Prostate gland (tissue), 2 donors: ENCODE results near the gene MPV17L2. TPM values are rescaled to one million over a fixed set of nuclear protein-coding genes. Genes with fewer than 3 reads are reported as not detected.

ENCODE experiments used
- DNase-seq: peaks from one replicate; pipeline ENCODE4 v3.0.0-alpha.2; 2019; ENCODE audit warnings: low spot score
- H3K27ac ChIP-seq, 2 donors: fragments of 200-600 bp; sonication (generic); 2 replicates each; pipeline ENCODE4 v1.5.1; 2017 to 2019
- H3K27me3 ChIP-seq: fragments of 200-600 bp; sonication (generic); replicated peaks from 2 replicates; pipeline ENCODE4 v1.5.1; 2019; ENCODE audit not compliant: insufficient read depth
- H3K36me3 ChIP-seq, 2 donors: fragments of 200-600 bp; sonication (generic); 1 replicate in 1 of 2; 2 replicates in 1 of 2; pipeline versions ENCODE4 v1.5.1 to v1.8.1; 2017 to 2019
- H3K4me1 ChIP-seq: fragments of 200-600 bp; sonication (generic); replicated peaks from 2 replicates; pipeline ENCODE4 v1.5.1; 2019
- H3K4me3 ChIP-seq, 2 donors: fragments of 200-600 bp; sonication (generic); 2 replicates each; pipeline ENCODE4 v1.5.1; 2017 to 2019
- H3K9me3 ChIP-seq: fragments of 200-600 bp; sonication (generic); 2 replicates; pipeline ENCODE4 v1.5.1; 2017
- CTCF ChIP-seq, 4 experiments: fragments of 200-600 bp in 2 of 4; fragments of 450-650 bp in 2 of 4; sonication (generic) in 2 of 4; IDR thresholded peaks; 1 replicate in 3 of 4; 2 replicates in 1 of 4; pipeline ENCODE4 v1.5.1; 2016 to 2019; ENCODE audit warnings: antibody characterized with exemption in 4 of 4, mild to moderate bottlenecking in 2 of 4, moderate library complexity in 2 of 4
- POLR2A ChIP-seq: fragments of 450-650 bp; IDR thresholded peaks from one replicate; pipeline ENCODE4 v1.6.1; 2016; ENCODE audit warnings: antibody characterized with exemption, mild to moderate bottlenecking
- POLR2AphosphoS5 ChIP-seq: sonication (generic); formaldehyde crosslinking; IDR thresholded peaks from one replicate; pipeline ENCODE4 v1.6.1; 2017; ENCODE audit warnings: antibody characterized with exemption
- WGBS: methylation state at CpG from one replicate; pipeline ENCODE4 v1.1.5; 2018; 5-methylcytosine and 5-hydroxymethylcytosine counted together
- intact Hi-C: fragments of 100-400 bp; cut with DNase I; formaldehyde crosslinking; loops from one replicate; pipeline ENCODE4 v1.14.2; 2022
- total RNA-seq, 2 donors: library from RNA; depleted of rRNA; stranded (reverse); fragments of >200 nt; gene quantifications; one replicate each; pipeline ENCODE4 v1.1.0, GENCODE V29; 2016

MPV17L2 gene
- total RNA-seq, 2 donors from 2014 or later = 8.5 to 21.1 TPM

- Histone ChIP-seq H3K36me3 (peaks cover 0 to 17% of the 10 kb centered on the region in 2 donors), H3K4me1 (no peaks in the 10 kb centered on the region), H3K27me3 (no peaks in the 10 kb centered on the region), H3K27ac (no peak overlapping the region), H3K4me3 (no peak overlapping the region), H3K9me3 (no peaks in the 10 kb centered on the region)
- no peak for DNase-seq
- TF ChIP-seq CTCF (IDR thresholded peaks at IDR 0.05) (no peak), POLR2AphosphoS5 (no peak), POLR2A (no peak)
- WGBS = 98% methylated on average over 7 of the region's 7 CpGs
- intact Hi-C loops = no loop called here
Measured at GRCh38 chr19:18164072-18164471, 28.9 kb upstream of the MPV17L2 start.

- intact Hi-C loops = no loop called here
- peaks cover 0 to 17% of the 10 kb centered on the region in 2 donors for H3K36me3 ChIP-seq
Measured at GRCh38 chr19:18165794-18166544, 27.0 kb upstream of the MPV17L2 start.

GRCh38 chr19:18167011-18167410 lies 26.0 kb upstream of the MPV17L2 start:
- TF ChIP-seq POLR2AphosphoS5 = no peak
- no peak for TF ChIP-seq POLR2A
- TF ChIP-seq CTCF (IDR thresholded peaks at IDR 0.05) = no peak
- Histone ChIP-seq H3K4me3 (no peak overlapping the region), H3K27me3 (no peaks in the 10 kb centered on the region), H3K9me3 (no peaks in the 10 kb centered on the region), H3K36me3 (peaks cover 0 to 17% of the 10 kb centered on the region in 2 donors), H3K27ac (no peak overlapping the region), H3K4me1 (no peaks in the 10 kb centered on the region)
- intact Hi-C loops = no loop called here
- WGBS = 94% methylated on average over 21 of the region's 21 CpGs
- DNase-seq = no peak

More at GRCh38 chr19:18165794-18166544, 27.0 kb upstream of the MPV17L2 start:
- TF ChIP-seq CTCF (IDR thresholded peaks at IDR 0.05) (no peak), POLR2A (no peak), POLR2AphosphoS5 (no peak)
- 97% methylated on average over 15 of the region's 15 CpGs for WGBS
- DNase-seq = no peak
- Histone ChIP-seq H3K27ac (no peak overlapping the region), H3K9me3 (no peaks in the 10 kb centered on the region), H3K27me3 (no peaks in the 10 kb centered on the region), H3K4me3 (no peak overlapping the region), H3K4me1 (no peaks in the 10 kb centered on the region)

- Histone ChIP-seq H3K27me3 (no peaks in the 10 kb centered on the region), H3K9me3 (no peaks in the 10 kb centered on the region), H3K4me3 (no peak overlapping the region), H3K36me3 (peaks cover 0 to 14% of the 10 kb centered on the region in 2 donors), H3K4me1 (no peaks in the 10 kb centered on the region), H3K27ac (no peak overlapping the region)
- WGBS = 67% methylated on average over 14 of the region's 14 CpGs
- DNase-seq = no peak
- TF ChIP-seq CTCF (IDR thresholded peaks at IDR 0.05) (peak in 3 of 4 experiments; percentile 50 to 73 (median 61)), POLR2AphosphoS5 (no peak)
- intact Hi-C loops = no loop called here
Measured at GRCh38 chr19:18167975-18168645, 24.9 kb upstream of the MPV17L2 start.
